ENCODE data around the gene C3orf85. TPM values are rescaled to one million over a fixed set of nuclear protein-coding genes. Genes with fewer than 3 reads are reported as not detected.

Gene C3orf85
- total RNA-seq, 1 donor from 2014 or later = not detected

- Histone ChIP-seq H3K4me3 (no peak within 1 kb of the TSS), H3K4me1 (no peaks in the 10 kb centered on the region), H3K27me3 (no peaks in the 10 kb centered on the region), H3K36me3 (no peaks in the 10 kb centered on the region), H3K27ac (no peak within 1 kb of the TSS), H3K9me3 (no peaks in the 10 kb centered on the region)
- ATAC-seq = peak; percentile 29
- no peak for TF ChIP-seq CTCF (IDR thresholded peaks at IDR 0.05)
- DNase-seq = no peak
- intact Hi-C loops (cut with DNase I) = no loop called here
These were observed 18.6 kb upstream of the C3orf85 start, which contains the start of gene MORC1 for GRCh38 chr3:109117939-109118338. Gene MORC1, minus strand, starts transcription at chr3:109118134. Its CDS starts 75 bp downstream, at chr3:109118059.

GRCh38 chr3:109118584-109118983, 17.9 kb upstream of the C3orf85 start:
- Histone ChIP-seq H3K27ac (no peak overlapping the region), H3K4me1 (no peaks in the 10 kb centered on the region), H3K36me3 (no peaks in the 10 kb centered on the region), H3K27me3 (no peaks in the 10 kb centered on the region), H3K4me3 (no peak overlapping the region), H3K9me3 (no peaks in the 10 kb centered on the region)
- no peak for TF ChIP-seq CTCF (IDR thresholded peaks at IDR 0.05)
- no peak for ATAC-seq
- DNase-seq = no peak
- intact Hi-C loops (cut with DNase I) = no loop called here

GRCh38 chr3:109122690-109123089, 13.8 kb upstream of the C3orf85 start:
- Histone ChIP-seq H3K4me3 (no peak overlapping the region), H3K27me3 (no peaks in the 10 kb centered on the region), H3K27ac (no peak overlapping the region), H3K9me3 (no peaks in the 10 kb centered on the region), H3K4me1 (no peaks in the 10 kb centered on the region), H3K36me3 (no peaks in the 10 kb centered on the region)
- intact Hi-C loops (cut with DNase I) = no loop called here
- no peak for TF ChIP-seq CTCF (IDR thresholded peaks at IDR 0.05)
- DNase-seq (no peak), ATAC-seq (no peak)

DNA sequence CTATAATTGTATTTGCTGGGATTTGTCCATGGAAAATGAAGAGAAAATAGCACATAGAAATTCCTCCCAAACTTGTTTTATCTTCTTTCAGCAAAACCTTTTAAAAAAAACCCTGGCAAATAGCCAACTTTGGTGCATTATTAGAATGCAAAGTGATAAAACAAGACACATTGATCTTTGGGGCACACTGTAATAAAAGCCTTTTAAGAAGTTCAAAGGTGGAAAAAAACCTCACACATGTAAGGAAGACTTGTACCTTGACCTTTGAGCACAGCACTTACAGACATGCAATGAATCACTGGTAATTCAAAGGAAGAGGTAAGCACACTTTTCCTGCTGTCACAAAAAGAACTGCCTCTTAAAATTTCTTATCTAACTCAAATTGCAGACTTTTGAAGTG, 10.6 kb upstream of the C3orf85 start:
- H3K4me3 ChIP-seq = no peak overlapping the region
- TF ChIP-seq CTCF (IDR thresholded peaks at IDR 0.05) = no peak
- no peaks in the 10 kb centered on the region for H3K4me1 ChIP-seq
- no peak overlapping the region for H3K27ac ChIP-seq
- H3K27me3 ChIP-seq = no peaks in the 10 kb centered on the region
- H3K9me3 ChIP-seq = no peaks in the 10 kb centered on the region
- intact Hi-C loops (cut with DNase I) = no loop called here
- ATAC-seq (no peak), DNase-seq (no peak)
- H3K36me3 ChIP-seq = no peaks in the 10 kb centered on the region

- H3K36me3 ChIP-seq = no peaks in the 10 kb centered on the region
- no peak for ATAC-seq
- H3K27ac ChIP-seq = no peak overlapping the region
- H3K27me3 ChIP-seq = no peaks in the 10 kb centered on the region
- intact Hi-C loops (cut with DNase I) = no loop called here
- H3K4me1 ChIP-seq = no peaks in the 10 kb centered on the region
- H3K4me3 ChIP-seq = no peak overlapping the region
- DNase-seq = no peak
- no peaks in the 10 kb centered on the region for H3K9me3 ChIP-seq
- no peak for TF ChIP-seq CTCF (IDR thresholded peaks at IDR 0.05)
These were observed 9.0 kb upstream of the C3orf85 start for GRCh38 chr3:109127553-109127952.

DNA sequence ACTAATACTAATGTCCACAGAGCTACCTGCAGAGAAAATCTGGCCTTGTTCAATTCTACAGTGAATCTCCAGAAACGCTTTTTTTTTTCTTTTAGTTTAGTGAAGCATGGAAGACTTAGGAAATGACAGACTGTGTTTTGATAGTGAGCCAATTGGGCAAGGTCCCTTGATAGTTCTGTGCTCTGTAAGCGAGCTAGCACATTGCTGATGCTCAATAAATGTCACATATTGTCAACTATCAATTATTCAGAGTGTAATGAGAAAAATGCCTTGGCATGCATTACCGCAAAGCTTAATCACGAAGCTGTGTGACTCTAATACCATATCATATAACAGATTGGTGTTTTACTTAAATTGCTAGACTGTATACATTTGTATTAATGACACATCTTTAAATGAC, 5.2 kb upstream of the C3orf85 start:
- no peak for ATAC-seq
- Histone ChIP-seq H3K4me3 (no peak overlapping the region), H3K27me3 (no peaks in the 10 kb centered on the region), H3K9me3 (no peaks in the 10 kb centered on the region), H3K36me3 (no peaks in the 10 kb centered on the region), H3K27ac (no peak overlapping the region), H3K4me1 (no peaks in the 10 kb centered on the region)
- DNase-seq = no peak
- no peak for TF ChIP-seq CTCF (IDR thresholded peaks at IDR 0.05)
- intact Hi-C loops (cut with DNase I) = no loop called here
